ENCODE data around the gene TANGO2. TPM values are rescaled to one million over a fixed set of nuclear protein-coding genes. Genes with fewer than 3 reads are reported as not detected.

The TANGO2 gene
- total and polyA plus RNA-seq, 9 of the 15 experiments (the other 6 are each of a cell fraction or from before 2014, with no cell fraction given), result 15.5 to 94.9 (median 70.1) TPM

GRCh38 chr22:19972251-19972650 lies 48.7 kb upstream of the TANGO2 start (continued):
- TF ChIP-seq CHD7 (IDR thresholded peaks at IDR 0.05; ENCODE audit: low read depth, low read length) (peak; percentile 31), E2F5 (CRISPR knock-in tag; IDR thresholded peaks at IDR 0.05) (no peak), HDAC1 (IDR thresholded peaks at IDR 0.05) (no peak), ARNT (IDR thresholded peaks at IDR 0.05) (no peak), CBX8 (IDR thresholded peaks at IDR 0.05; ENCODE audit: borderline replicate concordance, extremely low read depth, low read depth, low read length, poor library complexity, severe bottlenecking) (no peak), ZKSCAN8 (CRISPR knock-in tag; IDR thresholded peaks at IDR 0.05) (no peak), POLR2G (IDR thresholded peaks at IDR 0.05; ENCODE audit: low read depth, low read length) (peak; percentile 72), RFX7 (CRISPR knock-in tag; IDR thresholded peaks at IDR 0.05) (peak; percentile 29; the same call in 1 of the 2 replicates)

Measured in K562 (cell line).